HepG2 (cell line): ENCODE results near the gene VSTM2A. TPM values are rescaled to one million over a fixed set of nuclear protein-coding genes. Genes with fewer than 3 reads are reported as not detected.
A peak's percentile ranks its signal among the peaks of the same experiment; 100 is the strongest.

Experiments
- ATAD3A ChIP-seq: sonication (generic); formaldehyde crosslinking; IDR thresholded peaks from 2 replicates; pipeline ENCODE4 v1.4.0; 2020; ENCODE audit warnings: missing genetic modification reagents
- ETV5 ChIP-seq: IDR thresholded peaks from 2 replicates; pipeline ENCODE4 v1.6.1; 2018; ENCODE audit warnings: missing biosample characterization, missing genetic modification reagents, inconsistent platforms, borderline replicate concordance
- HNRNPL ChIP-seq: fragments of 200-400 bp; formaldehyde crosslinking; IDR thresholded peaks from 2 replicates; pipeline ENCODE4 v1.6.1; 2017; ENCODE audit warnings: mild to moderate bottlenecking, low read depth, low read length
- HNRNPUL1 ChIP-seq: fragments of 200-400 bp; formaldehyde crosslinking; IDR thresholded peaks from 2 replicates; pipeline ENCODE4 v1.6.1; 2017; ENCODE audit warnings: low read depth, mild to moderate bottlenecking, low read length, moderate library complexity
- ISL2 ChIP-seq: sonication (generic); formaldehyde crosslinking; IDR thresholded peaks from 2 replicates; pipeline ENCODE4 v1.5.0; 2020; ENCODE audit warnings: missing genetic modification reagents
- KAT8 ChIP-seq: IDR thresholded peaks from 2 replicates; pipeline ENCODE4 v1.6.1; 2016; ENCODE audit warnings: missing genetic modification reagents, missing compliant biosample characterization
- MAF1 ChIP-seq: sonication (generic); formaldehyde crosslinking; IDR thresholded peaks from 2 replicates; pipeline ENCODE4 v1.5.0; 2020; ENCODE audit warnings: missing genetic modification reagents, borderline replicate concordance
- MBD4 ChIP-seq: IDR thresholded peaks from 2 replicates; pipeline ENCODE4 v1.6.1; 2012; ENCODE audit warnings: low read length, inconsistent platforms, borderline replicate concordance
- MYC ChIP-seq: sonication (generic); formaldehyde crosslinking; IDR thresholded peaks from 2 replicates; pipeline ENCODE4 v1.9.0; 2021; ENCODE audit warnings: missing genetic modification reagents, borderline replicate concordance
- PHF21A ChIP-seq: sonication (generic); formaldehyde crosslinking; IDR thresholded peaks from 2 replicates; pipeline ENCODE4 v1.5.0; 2020; ENCODE audit warnings: mild to moderate bottlenecking, missing genetic modification reagents
- SALL2 ChIP-seq: sonication (generic); formaldehyde crosslinking; IDR thresholded peaks from 2 replicates; pipeline ENCODE4 v1.8.1; 2023; ENCODE audit warnings: mild to moderate bottlenecking, missing genetic modification reagents, inconsistent platforms
- TBP ChIP-seq: sonication (generic); formaldehyde crosslinking; IDR thresholded peaks from 2 replicates; pipeline ENCODE4 v1.5.0; 2020; ENCODE audit warnings: missing genetic modification reagents
- ZFP82 ChIP-seq: sonication (generic); formaldehyde crosslinking; IDR thresholded peaks from 2 replicates; pipeline ENCODE4 v1.5.1; 2020; ENCODE audit warnings: mild to moderate bottlenecking, missing genetic modification reagents, borderline replicate concordance
- ZNF160 ChIP-seq: sonication (generic); formaldehyde crosslinking; IDR thresholded peaks from 2 replicates; pipeline ENCODE4 v1.8.0; 2022; ENCODE audit warnings: mild to moderate bottlenecking, inconsistent platforms, missing genetic modification reagents
- ZNF292 ChIP-seq: sonication (generic); formaldehyde crosslinking; IDR thresholded peaks from 2 replicates; pipeline ENCODE4 v1.8.1; 2022; ENCODE audit warnings: mild to moderate bottlenecking, low read depth, missing genetic modification reagents, borderline replicate concordance
- ZNF619 ChIP-seq: sonication (generic); formaldehyde crosslinking; IDR thresholded peaks from 2 replicates; pipeline ENCODE4 v1.4.0; 2020; ENCODE audit warnings: mild to moderate bottlenecking, missing genetic modification reagents
- ZNF790 ChIP-seq: sonication (generic); formaldehyde crosslinking; IDR thresholded peaks from 2 replicates; pipeline ENCODE4 v1.8.0; 2022; ENCODE audit warnings: missing genetic modification reagents, mild to moderate bottlenecking, borderline replicate concordance
- ZNF839 ChIP-seq: sonication (generic); formaldehyde crosslinking; IDR thresholded peaks from 2 replicates; pipeline ENCODE4 v1.4.0; 2020; ENCODE audit warnings: missing genetic modification reagents, mild to moderate bottlenecking, borderline replicate concordance
- polyA plus RNA-seq, 8 experiments: library from polyadenylated mRNA; depleted of rRNA in 3 of 8; stranded (reverse) in 7 of 8; unstranded in 1 of 8; fragments of >200 nt; fragmentation: Illumina TruSeq in 4 of 8; extraction: Trizol in 4 of 8; gene quantifications; 2 replicates each; pipeline versions ENCODE4 v1.2.1 to v1.2.3, GENCODE V29; 2011 to 2016; ENCODE audit warnings: low read depth in 4 of 8, missing spikeins in 1 of 8, mixed read lengths in 1 of 8; ENCODE audit not compliant: insufficient read depth in 1 of 8
- total RNA-seq, 5 experiments: library from RNA; depleted of rRNA; stranded (reverse); fragments of >200 nt; fragmentation: Illumina TruSeq; extraction: Trizol; gene quantifications; 2 replicates each; pipeline ENCODE4 v1.2.3, GENCODE V29; 2016; ENCODE audit warnings: low read depth in 1 of 5
- TF ChIP-seq, protein P1 (sequence below): sonication (generic); formaldehyde crosslinking; IDR thresholded peaks from 2 replicates; pipeline ENCODE4 v1.4.0; 2020; ENCODE audit warnings: missing genetic modification reagents, borderline replicate concordance
- TF ChIP-seq, protein P2 (sequence below): sonication (generic); formaldehyde crosslinking; IDR thresholded peaks from 2 replicates; pipeline ENCODE4 v1.5.0; 2020; ENCODE audit warnings: mild to moderate bottlenecking, low read depth, missing genetic modification reagents, borderline replicate concordance
- TF ChIP-seq, protein P3 (sequence below): sonication (generic); formaldehyde crosslinking; conservative IDR thresholded peaks from 2 replicates; pipeline ENCODE4 v1.4.0; 2020; ENCODE audit warnings: missing genetic modification reagents
- TF ChIP-seq, protein P4 (sequence below): sonication (generic); formaldehyde crosslinking; IDR thresholded peaks from 2 replicates; pipeline ENCODE4 v1.4.0; 2020; ENCODE audit warnings: missing genetic modification reagents
- TF ChIP-seq, protein P5 (sequence below): sonication (generic); formaldehyde crosslinking; IDR thresholded peaks from 2 replicates; pipeline ENCODE4 v1.5.0; 2020; ENCODE audit warnings: missing genetic modification reagents, mild to moderate bottlenecking, borderline replicate concordance
- TF ChIP-seq, protein P6 (sequence below): sonication (generic); formaldehyde crosslinking; IDR thresholded peaks from 2 replicates; pipeline ENCODE4 v1.4.0; 2020; ENCODE audit warnings: missing genetic modification reagents

The VSTM2A gene
- total and polyA plus RNA-seq, 2 of the 13 experiments (the other 11 are each of a cell fraction or from before 2014, with no cell fraction given), result not detected

DNA sequence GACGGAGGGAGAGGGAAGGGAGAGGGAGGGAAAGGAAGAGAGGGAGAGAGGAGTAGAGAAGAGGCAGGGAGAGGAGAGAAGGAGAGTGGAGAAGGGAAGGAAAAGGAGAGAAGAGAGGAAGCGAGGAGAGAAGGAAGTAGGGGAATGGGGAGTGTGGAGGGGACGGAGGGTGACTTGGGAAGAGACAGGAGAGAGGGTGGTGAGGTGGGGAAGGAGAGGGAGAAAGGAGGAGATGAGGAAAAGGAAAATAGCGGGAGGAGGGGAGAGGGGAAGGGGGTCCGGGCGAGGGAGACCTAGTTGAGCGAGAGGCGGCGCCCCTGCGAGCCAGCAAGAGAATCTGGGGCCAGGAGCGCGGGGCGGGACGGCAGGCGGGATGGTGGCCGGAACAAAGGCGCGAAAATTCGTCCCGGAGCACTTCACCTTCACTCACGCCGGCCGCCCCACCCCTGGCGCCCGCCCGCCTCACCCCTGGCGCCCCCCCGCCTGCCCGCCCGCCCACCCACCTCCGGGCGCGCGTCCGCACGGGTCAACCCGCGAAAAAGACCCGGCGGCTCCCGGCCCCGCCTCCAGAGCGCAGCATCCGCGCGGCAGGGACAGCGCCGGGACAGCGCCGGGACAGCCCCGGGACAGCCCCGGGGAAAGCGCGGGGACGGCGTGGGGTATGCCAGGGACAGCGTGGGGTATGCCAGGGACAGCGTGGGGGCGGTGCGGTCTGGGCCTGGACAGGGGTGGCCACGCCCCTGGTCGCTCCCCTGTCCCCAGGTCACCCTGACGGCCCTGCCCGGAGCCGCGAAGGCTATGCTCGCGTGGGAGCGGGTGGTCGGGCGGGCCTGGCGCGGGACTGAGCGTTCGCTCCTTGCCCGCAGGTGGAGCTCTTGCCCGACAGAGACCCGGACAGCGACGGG lies 4.2 kb downstream of the VSTM2A start (continued):
- TF ChIP-seq ZNF292 (CRISPR knock-in tag), result no peak
- TF ChIP-seq, protein P1, sequence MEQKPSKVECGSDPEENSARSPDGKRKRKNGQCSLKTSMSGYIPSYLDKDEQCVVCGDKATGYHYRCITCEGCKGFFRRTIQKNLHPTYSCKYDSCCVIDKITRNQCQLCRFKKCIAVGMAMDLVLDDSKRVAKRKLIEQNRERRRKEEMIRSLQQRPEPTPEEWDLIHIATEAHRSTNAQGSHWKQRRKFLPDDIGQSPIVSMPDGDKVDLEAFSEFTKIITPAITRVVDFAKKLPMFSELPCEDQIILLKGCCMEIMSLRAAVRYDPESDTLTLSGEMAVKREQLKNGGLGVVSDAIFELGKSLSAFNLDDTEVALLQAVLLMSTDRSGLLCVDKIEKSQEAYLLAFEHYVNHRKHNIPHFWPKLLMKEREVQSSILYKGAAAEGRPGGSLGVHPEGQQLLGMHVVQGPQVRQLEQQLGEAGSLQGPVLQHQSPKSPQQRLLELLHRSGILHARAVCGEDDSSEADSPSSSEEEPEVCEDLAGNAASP (CRISPR knock-in tag), result peak; percentile 32; the same call in 1 of the 2 replicates
- TF ChIP-seq TBP (CRISPR knock-in tag), result no peak
- no peak for TF ChIP-seq HNRNPL
- TF ChIP-seq ETV5 (CRISPR knock-in tag), result no peak
- no peak for TF ChIP-seq ZNF790 (CRISPR knock-in tag)
- no peak for TF ChIP-seq KAT8 (CRISPR knock-in tag)
- TF ChIP-seq MYC, result no peak
- no peak for TF ChIP-seq PHF21A (CRISPR knock-in tag)
- TF ChIP-seq HNRNPUL1, result no peak
- TF ChIP-seq ISL2 (CRISPR knock-in tag), result 0 out of 2 replicates have a peak, but pooled peaks have one; percentile 31
- TF ChIP-seq, protein P2, sequence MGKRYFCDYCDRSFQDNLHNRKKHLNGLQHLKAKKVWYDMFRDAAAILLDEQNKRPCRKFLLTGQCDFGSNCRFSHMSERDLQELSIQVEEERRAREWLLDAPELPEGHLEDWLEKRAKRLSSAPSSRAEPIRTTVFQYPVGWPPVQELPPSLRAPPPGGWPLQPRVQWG (CRISPR knock-in tag), result no peak
- TF ChIP-seq ATAD3A (CRISPR knock-in tag), result no peak
- TF ChIP-seq ZFP82, result no peak
- TF ChIP-seq ZNF839 (CRISPR knock-in tag), result no peak
- TF ChIP-seq SALL2, result no peak
- TF ChIP-seq, protein P3, sequence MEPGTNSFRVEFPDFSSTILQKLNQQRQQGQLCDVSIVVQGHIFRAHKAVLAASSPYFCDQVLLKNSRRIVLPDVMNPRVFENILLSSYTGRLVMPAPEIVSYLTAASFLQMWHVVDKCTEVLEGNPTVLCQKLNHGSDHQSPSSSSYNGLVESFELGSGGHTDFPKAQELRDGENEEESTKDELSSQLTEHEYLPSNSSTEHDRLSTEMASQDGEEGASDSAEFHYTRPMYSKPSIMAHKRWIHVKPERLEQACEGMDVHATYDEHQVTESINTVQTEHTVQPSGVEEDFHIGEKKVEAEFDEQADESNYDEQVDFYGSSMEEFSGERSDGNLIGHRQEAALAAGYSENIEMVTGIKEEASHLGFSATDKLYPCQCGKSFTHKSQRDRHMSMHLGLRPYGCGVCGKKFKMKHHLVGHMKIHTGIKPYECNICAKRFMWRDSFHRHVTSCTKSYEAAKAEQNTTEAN (CRISPR knock-in tag), result no peak
- TF ChIP-seq, protein P4, sequence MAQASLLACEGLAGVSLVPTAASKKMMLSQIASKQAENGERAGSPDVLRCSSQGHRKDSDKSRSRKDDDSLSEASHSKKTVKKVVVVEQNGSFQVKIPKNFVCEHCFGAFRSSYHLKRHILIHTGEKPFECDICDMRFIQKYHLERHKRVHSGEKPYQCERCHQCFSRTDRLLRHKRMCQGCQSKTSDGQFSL (CRISPR knock-in tag), result no peak
- no peak for TF ChIP-seq MBD4
- TF ChIP-seq, protein P5, sequence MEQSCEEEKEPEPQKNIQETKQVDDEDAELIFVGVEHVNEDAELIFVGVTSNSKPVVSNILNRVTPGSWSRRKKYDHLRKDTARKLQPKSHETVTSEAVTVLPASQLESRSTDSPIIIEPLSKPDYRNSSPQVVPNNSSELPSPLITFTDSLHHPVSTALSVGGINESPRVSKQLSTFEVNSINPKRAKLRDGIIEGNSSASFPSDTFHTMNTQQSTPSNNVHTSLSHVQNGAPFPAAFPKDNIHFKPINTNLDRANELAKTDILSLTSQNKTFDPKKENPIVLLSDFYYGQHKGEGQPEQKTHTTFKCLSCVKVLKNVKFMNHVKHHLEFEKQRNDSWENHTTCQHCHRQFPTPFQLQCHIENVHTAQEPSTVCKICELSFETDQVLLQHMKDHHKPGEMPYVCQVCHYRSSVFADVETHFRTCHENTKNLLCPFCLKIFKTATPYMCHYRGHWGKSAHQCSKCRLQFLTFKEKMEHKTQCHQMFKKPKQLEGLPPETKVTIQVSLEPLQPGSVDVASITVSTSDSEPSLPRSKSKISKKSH, result no peak
- no peak for TF ChIP-seq MAF1 (CRISPR knock-in tag)
- TF ChIP-seq, protein P6, sequence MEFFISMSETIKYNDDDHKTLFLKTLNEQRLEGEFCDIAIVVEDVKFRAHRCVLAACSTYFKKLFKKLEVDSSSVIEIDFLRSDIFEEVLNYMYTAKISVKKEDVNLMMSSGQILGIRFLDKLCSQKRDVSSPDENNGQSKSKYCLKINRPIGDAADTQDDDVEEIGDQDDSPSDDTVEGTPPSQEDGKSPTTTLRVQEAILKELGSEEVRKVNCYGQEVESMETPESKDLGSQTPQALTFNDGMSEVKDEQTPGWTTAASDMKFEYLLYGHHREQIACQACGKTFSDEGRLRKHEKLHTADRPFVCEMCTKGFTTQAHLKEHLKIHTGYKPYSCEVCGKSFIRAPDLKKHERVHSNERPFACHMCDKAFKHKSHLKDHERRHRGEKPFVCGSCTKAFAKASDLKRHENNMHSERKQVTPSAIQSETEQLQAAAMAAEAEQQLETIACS (CRISPR knock-in tag), result peak; percentile 62
- TF ChIP-seq ZNF160, result no peak
- TF ChIP-seq ZNF619 (CRISPR knock-in tag), result no peak
